GM08714 (cell line): ENCODE results near the gene CKS1B.
"Not testable (repeated sequence)": the region's sequence is repeated elsewhere in the genome, so short reads cannot be mapped to it uniquely, and the experiment has no call there.

Source experiments
- H3K4me3 ChIP-seq: fragments of 200-500 bp; sonication (Bioruptor generic); 2 replicates; pipeline ENCODE4 v1.5.1; 2014; ENCODE audit warnings: mild to moderate bottlenecking, low read length, inconsistent platforms
- ZNF274 ChIP-seq: IDR thresholded peaks from 2 replicates; pipeline ENCODE4 v1.6.1; 2012; ENCODE audit warnings: mild to moderate bottlenecking, low read depth, low read length

Gene CKS1B

DNA sequence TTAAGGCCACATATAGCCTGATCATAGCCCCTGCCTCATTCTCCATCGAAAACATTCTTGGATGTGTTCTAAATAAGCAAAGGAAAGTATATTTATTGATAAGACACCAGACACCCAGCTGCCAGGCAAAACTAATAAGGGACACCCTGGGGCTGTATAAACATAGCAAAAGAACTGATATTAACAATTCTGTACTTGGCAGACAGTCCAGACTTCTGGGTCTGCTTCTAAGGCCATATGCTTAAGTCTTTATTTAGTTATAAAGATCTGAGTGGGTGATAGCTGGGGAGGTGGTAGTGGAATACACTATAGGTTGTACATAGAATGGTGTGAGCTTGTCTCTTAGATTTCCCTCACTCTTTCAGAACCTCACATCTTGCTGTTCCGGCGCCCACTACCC, 3.9 kb downstream of the CKS1B start:
- H3K4me3 ChIP-seq: no peak overlapping the region
- no peak for TF ChIP-seq ZNF274

DNA sequence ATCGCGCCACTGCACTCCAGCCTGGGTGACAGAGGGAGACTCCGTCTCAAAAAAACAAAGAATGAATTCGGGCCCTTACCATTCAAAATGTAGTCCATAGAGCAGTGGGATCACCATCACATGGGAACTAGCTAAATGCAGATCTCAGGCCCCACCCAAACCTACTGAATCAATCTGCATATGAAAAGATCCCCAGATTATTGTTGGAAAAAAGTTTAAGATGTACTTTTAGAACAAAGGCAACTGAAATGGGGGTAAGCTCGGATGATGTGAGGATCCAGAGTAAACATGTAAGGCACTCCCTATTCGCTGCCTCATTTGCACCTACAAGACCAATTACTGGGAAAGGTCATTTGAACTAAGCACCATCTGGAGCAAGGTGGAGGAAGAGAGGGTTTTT, 7.9 kb downstream of the CKS1B start:
- no peak for TF ChIP-seq ZNF274

DNA sequence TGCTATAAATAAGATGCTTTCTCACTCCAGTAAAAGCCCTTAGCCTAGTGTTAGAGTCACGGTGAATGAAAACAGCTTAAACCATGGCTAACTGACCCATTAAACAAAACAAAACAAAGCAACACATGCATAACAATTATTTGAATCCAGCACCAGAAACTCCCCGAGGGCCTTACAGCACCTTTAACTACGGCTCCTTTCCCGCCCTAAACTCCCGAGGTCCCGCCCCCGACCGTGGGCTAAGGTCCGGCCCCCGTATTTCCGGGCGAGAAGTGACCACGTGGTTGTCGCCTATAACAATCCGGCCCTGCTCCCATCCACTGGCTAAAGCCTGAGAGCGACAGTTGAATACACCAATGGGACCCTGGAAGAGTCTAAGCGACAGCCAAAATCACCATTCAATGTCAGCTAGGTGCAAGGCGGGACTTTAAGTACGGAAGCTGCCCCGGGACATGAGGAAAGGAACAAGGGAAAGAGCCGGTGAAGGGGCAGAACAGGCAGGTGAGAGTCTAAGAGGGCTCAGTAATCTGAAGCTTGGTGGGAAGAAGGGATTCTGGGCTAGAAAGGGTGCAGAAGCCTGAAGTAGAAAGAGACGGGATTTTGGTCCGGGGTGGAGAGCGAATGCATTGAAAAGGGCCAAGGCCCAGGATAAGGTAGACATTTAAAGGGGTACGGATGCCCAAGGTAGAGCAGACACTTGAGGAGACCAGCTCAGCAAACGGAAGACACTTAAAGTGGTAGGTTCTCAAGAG, 8.6 kb downstream of the CKS1B start, which contains the start of gene FLAD1:
TSS of gene FLAD1 (plus strand) at position 448 of the 752 bp plus-strand sequence. CDS start 351 bp downstream, outside the sequence.
- H3K4me3 ChIP-seq: peak within 1 kb of the TSS; percentile 91
- no peak for TF ChIP-seq ZNF274

More for the DNA sequence above, 7.9 kb downstream of the CKS1B start:
- peak overlapping the region; percentile 68 for H3K4me3 ChIP-seq

DNA sequence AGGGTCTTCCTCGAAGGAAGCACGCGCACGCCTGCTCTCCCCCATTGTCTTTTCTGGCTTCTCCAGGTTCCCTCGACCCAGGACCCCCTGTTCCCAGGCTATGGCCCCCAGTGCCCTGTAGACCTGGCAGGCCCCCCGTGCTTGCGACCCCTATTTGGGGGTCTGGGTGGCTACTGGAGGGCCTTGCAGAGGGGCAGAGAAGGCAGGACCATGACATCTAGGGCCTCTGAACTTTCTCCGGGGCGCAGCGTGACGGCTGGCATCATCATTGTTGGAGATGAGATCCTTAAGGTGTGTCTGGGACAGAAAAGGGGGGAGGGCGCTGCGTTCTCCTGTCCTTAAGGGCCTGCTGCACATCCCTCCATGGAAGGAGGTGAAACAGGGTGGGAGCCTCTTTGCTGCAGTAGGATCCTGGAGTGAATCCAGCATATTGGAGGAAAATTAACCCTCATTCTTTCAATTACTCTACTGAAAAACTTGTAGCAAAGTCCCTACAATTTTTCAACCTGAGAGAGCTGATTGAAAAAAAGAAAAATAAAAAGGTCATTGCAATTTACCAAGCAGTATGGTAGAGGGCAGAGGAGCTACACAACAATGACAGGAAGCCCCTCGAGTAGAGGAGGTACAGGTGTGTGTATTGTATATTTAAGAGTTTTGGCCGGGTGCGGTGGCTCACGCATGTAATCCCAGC, 9.4 kb downstream of the CKS1B start:
- TF ChIP-seq ZNF274: no peak
- H3K4me3 ChIP-seq: peak overlapping the region; percentile 91

DNA sequence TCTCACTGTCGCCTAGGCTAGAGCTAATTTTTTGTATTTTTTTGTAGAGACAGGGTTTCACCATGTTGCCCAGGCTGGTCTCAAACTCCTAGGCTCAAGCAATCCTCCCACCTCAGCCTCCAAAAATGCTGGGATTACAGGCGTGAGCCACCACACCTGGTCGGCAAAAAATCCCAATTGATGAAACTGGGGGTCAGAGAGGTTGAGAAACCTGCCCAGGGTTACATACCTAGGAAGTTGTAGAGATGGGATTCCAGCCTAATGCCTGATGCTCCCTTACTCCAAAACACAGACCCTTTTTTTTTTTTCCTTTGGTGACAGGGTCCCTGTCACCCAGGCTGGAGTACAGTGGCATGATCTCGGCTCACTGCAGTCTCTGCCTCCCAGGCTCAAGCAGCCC, 12.3 kb downstream of the CKS1B start:
- H3K4me3 ChIP-seq: not testable (repeated sequence)

DNA sequence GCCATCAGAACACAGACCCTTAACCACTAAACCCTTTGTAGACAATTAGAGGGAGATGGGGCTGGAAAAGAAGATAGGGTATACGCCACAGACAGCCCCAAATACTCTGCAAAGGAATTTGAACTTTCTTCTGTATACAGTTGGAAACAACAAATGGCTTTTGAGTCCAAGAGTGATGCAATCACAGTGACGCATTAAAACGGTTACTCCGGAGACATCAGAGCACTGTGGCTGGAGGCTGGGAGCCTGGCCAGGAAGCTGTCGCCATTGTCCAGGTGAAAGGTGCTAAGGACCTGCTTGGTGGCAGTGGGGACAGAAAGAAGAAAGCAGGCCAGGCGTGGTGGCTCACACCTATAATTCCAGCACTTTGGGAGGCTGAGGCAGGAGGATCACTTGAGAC, 12.8 kb downstream of the CKS1B start:
- no peak overlapping the region for H3K4me3 ChIP-seq
- no peak for TF ChIP-seq ZNF274

DNA sequence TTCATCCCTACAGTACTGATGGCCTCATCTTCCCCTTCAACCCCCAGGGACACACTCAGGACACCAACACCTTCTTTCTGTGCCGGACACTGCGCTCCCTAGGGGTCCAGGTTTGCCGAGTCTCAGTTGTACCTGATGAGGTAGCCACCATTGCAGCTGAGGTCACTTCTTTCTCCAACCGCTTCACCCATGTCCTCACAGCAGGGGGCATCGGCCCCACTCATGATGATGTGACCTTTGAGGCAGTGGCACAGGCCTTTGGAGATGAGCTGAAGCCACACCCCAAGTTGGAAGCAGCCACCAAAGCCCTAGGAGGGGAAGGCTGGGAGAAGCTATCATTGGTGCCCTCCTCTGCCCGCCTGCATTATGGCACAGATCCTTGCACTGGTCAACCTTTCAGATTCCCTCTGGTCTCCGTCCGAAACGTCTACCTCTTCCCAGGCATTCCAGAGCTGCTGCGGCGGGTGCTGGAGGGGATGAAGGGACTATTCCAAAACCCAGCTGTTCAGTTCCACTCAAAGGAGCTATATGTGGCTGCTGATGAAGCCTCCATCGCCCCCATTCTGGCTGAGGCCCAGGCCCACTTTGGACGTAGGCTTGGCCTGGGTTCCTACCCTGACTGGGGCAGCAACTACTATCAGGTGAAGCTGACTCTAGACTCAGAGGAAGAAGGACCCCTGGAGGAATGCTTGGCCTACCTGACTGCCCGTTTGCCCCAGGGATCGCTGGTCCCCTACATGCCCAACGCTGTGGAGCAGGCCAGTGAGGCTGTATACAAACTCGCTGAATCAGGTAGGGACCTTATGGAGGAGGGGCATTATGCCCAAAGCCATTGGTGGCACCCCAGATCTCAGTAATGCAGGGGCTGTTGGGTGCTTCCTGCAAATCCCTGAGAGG, 13.8 kb downstream of the CKS1B start:
- H3K4me3 ChIP-seq: no peak overlapping the region

DNA sequence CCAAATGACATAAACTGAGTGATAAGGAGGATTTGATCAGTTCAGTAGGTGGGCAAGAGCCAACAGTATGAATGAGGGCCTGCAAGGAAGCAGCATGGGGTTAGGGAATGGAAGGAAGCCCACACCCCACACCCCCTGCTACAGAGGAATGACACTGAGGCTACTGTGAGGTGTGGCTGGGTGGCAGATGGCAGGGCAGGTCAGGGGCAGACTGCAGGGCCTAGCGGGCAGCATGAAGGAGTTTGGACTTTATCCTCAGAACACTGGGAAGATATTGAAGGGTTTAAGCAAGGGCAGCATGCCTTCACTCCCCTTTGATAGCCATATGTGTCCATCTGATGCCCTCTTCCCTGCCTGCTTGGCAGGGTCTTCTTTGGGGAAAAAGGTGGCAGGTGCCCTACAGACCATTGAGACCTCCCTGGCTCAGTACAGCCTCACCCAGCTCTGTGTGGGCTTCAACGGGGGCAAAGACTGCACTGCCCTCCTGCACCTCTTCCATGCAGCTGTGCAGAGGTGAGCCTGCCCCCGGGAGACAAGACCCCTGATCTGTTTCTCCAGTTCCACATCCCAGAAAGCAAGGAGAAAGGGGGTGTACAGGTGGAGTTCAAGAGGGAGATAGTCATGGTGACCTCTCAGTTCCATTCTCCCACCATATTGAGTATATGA, 14.8 kb downstream of the CKS1B start:
- no peak overlapping the region for H3K4me3 ChIP-seq
- TF ChIP-seq ZNF274: no peak

More for the DNA sequence above, 13.8 kb downstream of the CKS1B start:
- no peak for TF ChIP-seq ZNF274

DNA sequence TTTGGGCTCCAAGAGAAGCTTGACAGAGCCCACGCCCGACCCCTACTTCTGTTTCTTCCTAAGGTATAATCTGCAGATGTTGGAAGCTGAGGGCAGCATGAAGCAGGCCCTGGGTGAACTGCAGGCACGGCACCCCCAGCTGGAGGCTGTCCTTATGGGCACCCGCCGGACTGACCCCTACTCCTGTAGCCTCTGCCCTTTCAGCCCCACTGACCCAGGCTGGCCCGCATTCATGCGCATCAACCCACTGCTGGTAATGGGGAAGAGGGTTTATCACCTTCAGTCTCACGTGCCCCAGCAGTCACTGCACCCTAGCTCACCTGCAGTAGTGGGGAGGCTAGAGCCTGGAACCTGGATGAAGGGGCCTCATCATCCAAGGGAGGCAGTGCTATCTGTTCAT, 15.8 kb downstream of the CKS1B start:
- no peak overlapping the region for H3K4me3 ChIP-seq
- TF ChIP-seq ZNF274: no peak

DNA sequence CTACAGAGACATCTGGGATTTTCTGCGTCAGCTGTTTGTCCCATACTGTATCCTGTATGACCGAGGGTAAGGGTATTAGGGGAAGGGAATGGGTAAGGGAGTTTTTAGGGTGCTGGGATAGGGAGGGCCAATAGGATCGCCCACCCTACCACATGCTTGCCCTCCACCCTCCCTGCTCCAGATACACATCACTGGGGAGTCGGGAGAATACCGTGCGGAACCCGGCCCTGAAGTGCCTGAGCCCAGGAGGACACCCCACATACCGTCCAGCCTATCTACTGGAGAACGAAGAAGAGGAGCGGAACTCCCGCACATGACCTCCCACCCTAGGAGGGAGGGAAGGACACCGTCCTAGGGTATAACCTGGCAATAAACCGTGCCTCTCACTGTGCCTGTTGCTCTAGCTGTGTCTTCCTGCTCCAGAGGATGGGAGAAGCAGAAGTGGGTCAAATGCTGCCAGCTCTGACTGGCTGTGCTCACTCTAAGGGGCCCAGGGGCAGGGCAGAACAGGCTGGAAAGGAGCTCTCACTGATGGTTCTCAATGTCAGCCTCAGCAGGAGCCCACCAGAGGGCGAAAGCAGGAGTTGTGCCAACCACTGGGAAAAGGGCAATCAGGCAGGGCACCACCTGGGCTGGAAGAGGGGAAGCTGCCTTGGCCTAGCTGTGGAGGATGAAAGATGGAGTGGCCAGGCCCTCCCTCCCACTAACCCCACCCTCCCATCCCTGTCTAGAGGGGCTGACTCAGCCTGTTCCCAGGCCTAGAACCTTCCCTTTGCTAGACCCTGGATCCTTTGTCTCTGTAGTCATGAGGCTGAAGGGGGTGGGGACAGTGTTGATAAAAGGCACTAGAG, 18.5 kb downstream of the CKS1B start:
- TF ChIP-seq ZNF274: no peak
- H3K4me3 ChIP-seq: no peak overlapping the region

DNA sequence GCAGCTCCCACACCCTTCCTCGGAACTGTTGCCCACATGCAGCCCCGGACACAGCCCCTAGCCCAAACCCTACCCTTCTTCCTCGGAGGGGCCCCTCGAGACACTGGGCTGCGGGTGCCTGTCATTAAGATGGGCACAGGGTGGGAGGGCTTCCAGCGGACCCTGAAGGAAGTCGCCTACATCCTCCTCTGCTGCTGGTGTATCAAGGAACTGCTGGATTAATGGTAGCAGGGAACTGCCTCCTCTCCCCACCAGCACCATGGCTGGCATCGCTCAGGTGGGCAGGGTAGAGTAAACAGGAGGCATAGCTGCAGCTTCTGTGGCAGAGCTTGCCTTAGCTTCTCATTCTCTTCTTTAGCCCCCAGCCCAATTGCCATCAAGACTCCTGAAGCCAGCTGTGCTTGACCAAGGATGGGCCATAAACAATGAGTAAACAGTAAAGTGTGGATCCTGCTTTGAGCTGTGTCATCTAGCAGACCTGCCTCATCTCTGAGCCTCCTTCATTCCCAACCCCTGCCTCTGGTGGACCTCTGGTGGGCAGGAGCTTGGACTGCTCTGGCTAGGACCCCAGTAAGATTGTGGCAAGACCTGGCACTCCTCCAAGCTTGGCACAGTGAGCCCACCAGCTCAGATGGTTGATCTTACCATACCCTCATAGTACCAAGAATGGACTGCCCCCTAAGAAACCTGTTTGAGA, 19.2 kb downstream of the CKS1B start, which contains the start of gene LENEP:
TSS of gene LENEP (plus strand) at position 15 of the 697 bp plus-strand sequence. CDS start at position 37, 22 bp downstream.
- no peak for TF ChIP-seq ZNF274
- no peak within 1 kb of the TSS for H3K4me3 ChIP-seq

DNA sequence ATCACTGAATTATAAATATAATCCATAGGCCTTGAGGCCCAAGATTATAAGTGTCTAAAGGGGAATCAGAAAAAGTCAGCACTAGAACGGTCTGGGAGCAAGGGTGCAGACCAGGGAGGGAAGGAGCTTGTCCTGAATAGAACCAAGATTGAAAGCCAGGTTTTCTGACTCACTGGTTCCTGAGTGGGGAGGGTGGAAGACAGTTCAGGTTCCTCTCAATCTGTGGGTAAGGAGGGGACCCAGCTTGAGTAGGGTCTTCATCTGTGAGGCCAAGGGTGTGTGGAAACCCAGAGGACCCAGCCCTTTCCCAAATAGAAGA, 19.7 kb downstream of the CKS1B start:
- no peak for TF ChIP-seq ZNF274
- H3K4me3 ChIP-seq: no peak overlapping the region
